Measurements from ENCODE around the gene INVS.
A peak's percentile ranks its signal among the peaks of the same experiment; 100 is the strongest.
"Not testable (repeated sequence)": the region's sequence is repeated elsewhere in the genome, so short reads cannot be mapped to it uniquely, and the experiment has no call there.

The INVS gene

GRCh38 chr9:100202806-100203205 is 103.8 kb downstream of the INVS start:
- DNase-seq (ENCODE audit: low read depth) = no peak

GRCh38 chr9:100204796-100205195 is 105.8 kb downstream of the INVS start:
- peak; percentile 39 for DNase-seq (ENCODE audit: low read depth)

GRCh38 chr9:100206899-100207298 is 107.9 kb downstream of the INVS start:
- peak; percentile 19 for DNase-seq (ENCODE audit: low read depth)

GRCh38 chr9:100208673-100209072 is 109.6 kb downstream of the INVS start:
- DNase-seq (ENCODE audit: low read depth) = no peak

- no peak for DNase-seq (ENCODE audit: low read depth)
These were observed 112.4 kb downstream of the INVS start for GRCh38 chr9:100211476-100211875.

GRCh38 chr9:100213730-100214477 is 114.9 kb downstream of the INVS start:
- DNase-seq (ENCODE audit: low read depth) = peak; percentile 43

- DNase-seq (ENCODE audit: low read depth) = peak; percentile 68
These were observed 117.2 kb downstream of the INVS start for GRCh38 chr9:100216178-100216787.

GRCh38 chr9:100217536-100217935 is 118.5 kb downstream of the INVS start:
- DNase-seq (ENCODE audit: low read depth) = no peak

GRCh38 chr9:100219347-100219746 is 120.3 kb downstream of the INVS start:
- no peak for DNase-seq (ENCODE audit: low read depth)

GRCh38 chr9:100220936-100221335 is 121.9 kb downstream of the INVS start:
- DNase-seq (ENCODE audit: low read depth) = no peak

GRCh38 chr9:100221538-100221937 is 122.5 kb downstream of the INVS start:
- DNase-seq (ENCODE audit: low read depth) = no peak

- peak; percentile 64 for DNase-seq (ENCODE audit: low read depth)
These were observed 123.6 kb downstream of the INVS start for GRCh38 chr9:100222674-100223073.

GRCh38 chr9:100227636-100228035 is 128.6 kb downstream of the INVS start:
- DNase-seq (ENCODE audit: low read depth) = no peak

- DNase-seq (ENCODE audit: low read depth) = no peak
These were observed 129.4 kb downstream of the INVS start for GRCh38 chr9:100228352-100228869.

GRCh38 chr9:100229136-100229535 is 130.1 kb downstream of the INVS start:
- peak; percentile 5 for DNase-seq (ENCODE audit: low read depth)

- DNase-seq (ENCODE audit: low read depth) = no peak
These were observed 130.5 kb downstream of the INVS start for GRCh38 chr9:100229561-100229960.

GRCh38 chr9:100236986-100237385 is 137.9 kb downstream of the INVS start:
- not testable (repeated sequence) for DNase-seq (ENCODE audit: low read depth)

- DNase-seq (ENCODE audit: low read depth) = no peak
These were observed 141.5 kb downstream of the INVS start for GRCh38 chr9:100240512-100240911.

GRCh38 chr9:100267211-100267610 is 168.2 kb downstream of the INVS start:
- no peak for DNase-seq (ENCODE audit: low read depth)

GRCh38 chr9:100268271-100268670 is 169.2 kb downstream of the INVS start:
- no peak for DNase-seq (ENCODE audit: low read depth)

GRCh38 chr9:100269656-100270055 is 170.6 kb downstream of the INVS start:
- no peak for DNase-seq (ENCODE audit: low read depth)

GRCh38 chr9:100277166-100277979 is 178.3 kb downstream of the INVS start:
- peak; percentile 75 for DNase-seq (ENCODE audit: low read depth)

- no peak for DNase-seq (ENCODE audit: low read depth)
These were observed 182.0 kb downstream of the INVS start for GRCh38 chr9:100281066-100281465.

All from ELR (cell line).